Esophagus mucosa (tissue), 1 donor: ENCODE results near the gene WDR36. TPM values are rescaled to one million over a fixed set of nuclear protein-coding genes. Genes with fewer than 3 reads are reported as not detected.

Source experiments
- ATAC-seq: fragments of 200-7000 bp; cut with Tn5 transposase; one replicate; pipeline ENCODE4 v1.9.1; 2020
- total RNA-seq: library from RNA; stranded (reverse); gene quantifications from one replicate; pipeline ENCODE4 v1.2.4, GENCODE V29; 2023
- donor health status: DM: yes; HTN: yes; CAD: no.

Gene WDR36
- total RNA-seq, 1 donor from 2014 or later = 23.1 TPM

DNA sequence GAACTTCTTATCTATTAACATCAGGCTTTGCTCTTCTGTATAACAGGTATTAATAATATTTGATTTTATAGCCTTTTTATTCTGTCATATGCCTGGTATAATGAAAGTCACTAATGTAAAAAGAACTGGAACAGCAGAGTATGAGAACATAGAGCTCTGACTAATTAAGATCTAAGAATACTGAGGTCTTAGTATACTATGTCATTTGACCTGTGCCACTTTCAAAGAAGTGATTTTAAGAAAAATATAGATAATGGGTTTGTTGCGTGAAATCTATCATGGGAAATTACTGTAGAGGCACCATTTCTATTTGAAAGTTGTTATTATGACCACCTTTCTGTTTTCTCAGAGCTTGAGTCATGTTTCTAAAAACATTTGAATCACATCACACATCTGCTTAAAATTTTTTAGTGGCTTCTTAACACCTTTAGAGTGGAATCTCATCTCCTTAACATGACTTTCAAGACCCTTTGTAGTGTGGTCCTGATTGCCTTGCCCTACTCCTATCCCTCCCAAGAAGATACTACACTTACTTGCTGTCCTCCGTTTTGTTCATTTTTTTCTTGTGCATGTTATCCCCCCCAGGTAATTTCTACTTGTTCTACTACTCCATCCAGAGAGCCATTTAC is 14.3 kb downstream of the WDR36 start:
- ATAC-seq = no peak

DNA sequence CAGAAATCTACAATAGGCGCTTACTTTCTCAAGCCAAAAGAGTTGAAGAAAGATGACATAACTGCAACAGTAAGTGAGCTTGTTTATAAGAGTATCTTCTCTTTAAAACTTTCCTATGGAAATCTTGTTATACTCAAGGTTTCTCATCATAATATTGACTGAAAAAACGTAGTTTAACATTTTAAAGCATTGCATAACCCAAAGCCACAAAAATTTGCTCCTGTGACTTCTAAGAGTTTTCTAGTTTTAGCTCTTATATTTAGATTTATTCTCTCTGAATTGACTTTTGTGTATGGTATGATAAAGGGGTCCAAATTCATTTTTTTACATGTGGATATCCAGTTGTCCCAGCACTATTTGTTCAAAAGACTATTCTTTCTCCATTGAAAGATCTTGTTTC is 15.2 kb downstream of the WDR36 start:
- no peak for ATAC-seq

DNA sequence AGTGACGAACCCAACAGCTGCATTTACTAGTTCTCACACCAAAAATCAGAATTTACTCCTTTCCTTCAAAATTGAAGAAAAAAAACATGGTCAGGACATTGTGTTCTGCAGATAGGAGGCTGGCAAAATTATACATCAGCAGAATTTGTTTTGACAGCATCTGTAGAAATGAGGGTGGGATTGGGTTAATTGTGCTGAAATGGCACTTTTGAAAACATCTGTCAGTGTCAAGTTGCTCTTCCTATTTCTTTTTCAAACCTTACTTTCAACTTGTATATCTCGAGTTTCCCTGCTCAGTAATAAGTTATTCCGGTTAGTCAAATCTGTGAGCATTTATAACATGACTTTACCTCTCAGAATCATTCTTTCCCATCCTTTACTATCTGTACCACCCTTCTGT is 19.8 kb downstream of the WDR36 start:
- ATAC-seq = no peak

DNA sequence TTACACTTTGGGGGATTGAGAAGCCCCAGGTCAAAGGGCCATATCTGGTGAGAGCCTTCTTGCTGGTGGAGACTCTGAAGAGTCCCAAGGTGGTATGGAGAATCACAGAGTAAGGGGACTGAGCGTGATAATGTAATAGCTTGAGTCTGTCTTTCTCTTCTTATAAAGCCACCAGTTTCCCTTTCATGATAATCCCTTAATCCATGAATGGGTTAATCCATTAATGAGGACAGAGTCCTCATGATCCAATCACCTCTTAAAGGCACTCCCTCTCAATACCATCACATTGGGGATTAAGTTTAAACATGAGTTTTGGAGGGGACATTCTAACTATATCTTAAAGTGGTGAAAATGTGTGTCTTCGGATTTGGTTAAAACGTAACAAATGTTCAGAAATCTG is 21.5 kb downstream of the WDR36 start:
- ATAC-seq = no peak

DNA sequence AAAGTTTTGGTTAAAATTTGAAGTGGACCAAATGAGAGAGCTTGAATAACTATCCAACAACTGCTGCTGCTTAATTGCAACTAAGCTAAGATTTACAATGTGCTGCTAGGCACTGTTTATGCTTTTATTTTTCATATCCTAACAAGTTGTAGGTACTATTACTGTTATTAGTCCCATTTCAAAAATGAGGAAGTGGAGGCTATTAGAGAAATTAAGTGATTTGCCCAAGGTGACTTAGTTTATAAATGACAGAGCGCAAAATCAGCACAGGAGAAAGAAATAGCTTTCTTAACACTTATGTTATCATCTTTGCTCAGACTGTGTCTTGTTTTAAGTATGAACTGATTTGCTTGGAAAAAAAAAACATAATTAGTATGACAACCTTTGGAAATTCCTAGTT is 23.1 kb downstream of the WDR36 start:
- no peak for ATAC-seq

- ATAC-seq = no peak
Observed at GRCh38 chr5:111116550-111116949, 24.4 kb downstream of the WDR36 start.

GRCh38 chr5:111117136-111117535 is 25.0 kb downstream of the WDR36 start:
- ATAC-seq = no peak

DNA sequence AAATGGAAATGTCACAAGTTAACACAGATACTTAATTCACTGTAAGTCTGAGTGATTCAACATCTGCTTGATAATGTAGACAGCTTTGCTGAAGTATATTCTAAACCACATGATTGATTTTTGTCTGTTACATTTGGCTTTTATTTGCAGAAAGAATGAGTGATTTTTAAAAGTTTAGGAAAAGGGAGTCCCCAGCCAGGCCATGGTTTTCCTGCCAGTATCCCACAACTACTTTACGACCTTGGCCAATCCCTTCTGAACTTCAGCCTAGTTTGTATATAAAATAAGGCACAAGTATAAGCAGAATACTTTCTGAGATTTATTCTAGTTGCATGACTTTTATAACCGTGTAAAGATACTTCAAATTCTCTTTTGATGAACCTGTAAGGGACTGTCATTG is 27.1 kb downstream of the WDR36 start:
- no peak for ATAC-seq

DNA sequence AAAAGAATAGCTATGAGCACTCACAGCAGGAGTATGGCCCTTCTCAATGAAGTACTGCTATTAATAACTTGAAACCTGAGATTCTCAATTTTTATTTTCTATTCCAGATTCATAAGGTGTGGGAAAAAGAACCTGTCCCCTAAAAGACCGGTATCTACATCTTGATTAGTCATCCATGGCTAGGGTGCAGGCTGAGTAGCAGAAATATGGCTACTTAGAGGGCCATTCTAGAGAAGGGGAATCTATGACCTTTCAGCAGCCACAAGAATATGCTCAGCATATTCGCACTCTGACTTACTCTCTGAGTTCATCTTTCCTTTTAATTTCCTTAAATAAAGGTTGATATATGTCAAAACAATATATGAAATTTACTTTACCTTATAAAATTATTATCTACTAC is 27.7 kb downstream of the WDR36 start:
- no peak for ATAC-seq

DNA sequence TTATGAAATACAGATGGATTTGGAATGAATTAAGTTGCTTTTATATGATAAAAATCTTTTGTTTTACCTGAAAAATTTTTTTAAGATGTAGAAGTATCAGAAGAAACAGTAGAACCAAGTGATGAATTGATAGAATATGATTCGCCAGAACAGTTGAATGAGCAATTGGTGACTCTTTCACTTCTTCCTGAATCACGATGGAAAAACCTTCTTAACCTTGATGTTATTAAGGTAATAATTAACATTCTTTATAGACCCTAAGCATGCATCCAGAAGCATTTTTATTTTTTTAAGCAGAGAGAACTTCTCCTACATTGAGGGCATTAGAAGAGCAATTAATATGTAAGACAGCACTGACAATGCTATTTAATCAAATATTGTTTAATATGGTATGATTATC is 28.8 kb downstream of the WDR36 start:
- ATAC-seq = no peak

DNA sequence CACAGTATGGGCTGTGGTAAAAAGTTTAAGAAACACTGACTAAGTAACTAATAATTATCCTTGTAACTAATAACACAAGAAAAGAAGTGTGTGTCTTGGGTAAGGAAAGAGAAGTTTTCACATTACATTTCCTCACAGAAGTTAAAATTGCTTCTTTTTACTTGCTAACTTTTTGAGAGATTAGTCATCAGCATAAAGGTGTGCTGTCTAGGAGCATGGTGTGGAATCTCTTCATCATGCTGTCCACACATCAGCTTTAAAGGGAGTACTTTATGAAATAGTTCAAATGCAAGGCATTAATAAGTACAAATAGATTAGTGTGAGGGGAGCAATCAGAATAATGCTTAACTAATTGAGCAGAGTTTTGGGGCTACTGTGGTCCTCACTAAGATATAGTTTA is 29.8 kb downstream of the WDR36 start:
- ATAC-seq = no peak

DNA sequence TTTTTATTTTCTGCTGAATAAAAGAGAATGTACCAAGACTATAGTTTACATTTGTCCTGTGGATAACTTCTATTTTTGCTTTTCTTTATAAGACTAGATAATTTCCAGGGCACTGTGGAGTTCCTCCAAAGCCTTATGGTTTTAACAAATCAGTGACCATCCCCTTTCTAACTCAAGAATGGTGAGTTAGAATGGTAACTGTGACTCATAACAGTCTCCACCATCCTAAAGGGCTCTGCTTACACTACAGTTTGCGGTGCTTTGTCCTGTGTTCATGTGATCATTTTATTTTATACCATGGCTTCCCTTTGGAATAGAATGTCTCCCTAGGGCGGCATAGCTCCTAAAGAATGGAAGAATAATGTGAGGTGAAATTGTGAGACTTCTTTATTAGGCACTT is 30.2 kb downstream of the WDR36 start:
- ATAC-seq = no peak

- ATAC-seq = no peak
Observed at GRCh38 chr5:111124793-111125192, 32.6 kb downstream of the WDR36 start.

DNA sequence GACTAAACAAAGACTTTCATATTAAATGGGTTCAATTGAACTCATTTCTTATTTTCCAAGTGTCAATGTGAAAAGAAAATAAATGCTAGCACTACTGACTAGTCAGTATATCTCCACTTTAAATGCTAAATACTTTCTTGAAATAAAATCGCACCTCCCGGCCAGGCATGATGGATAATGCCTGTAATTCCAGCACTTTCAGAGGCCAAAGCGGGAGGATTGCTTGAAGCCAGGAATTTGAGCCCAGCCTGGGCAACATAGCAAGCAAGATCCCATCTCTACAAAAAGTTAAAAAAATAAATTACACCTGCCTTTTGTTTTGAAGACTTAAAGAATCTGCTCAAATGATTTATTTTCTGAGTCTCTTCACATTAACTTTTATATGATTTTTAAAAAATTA is 34.7 kb downstream of the WDR36 start:
- no peak for ATAC-seq

- no peak for ATAC-seq
Observed at GRCh38 chr5:111127453-111128195, 35.5 kb downstream of the WDR36 start.

GRCh38 chr5:111129938-111130337 is 37.8 kb downstream of the WDR36 start:
- no peak for ATAC-seq

DNA sequence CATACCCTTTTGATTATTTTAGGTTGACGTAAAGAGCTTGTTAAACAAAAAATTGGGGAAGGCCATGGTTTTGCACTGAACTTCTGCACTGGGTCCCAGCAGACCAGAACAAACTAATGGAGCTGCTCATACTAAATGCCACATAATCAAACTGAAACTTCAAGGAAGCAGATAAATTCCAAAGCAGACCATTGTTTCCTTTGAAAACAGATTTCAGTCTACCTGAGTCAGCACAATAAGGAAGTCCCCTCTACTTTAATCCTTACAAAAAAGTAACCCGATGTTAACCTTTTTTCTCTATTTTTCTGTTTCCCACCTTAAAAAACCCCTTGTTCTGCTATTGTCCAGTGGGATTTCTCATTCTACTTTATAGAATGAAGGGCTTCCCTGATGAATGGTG is 39.2 kb downstream of the WDR36 start:
- no peak for ATAC-seq

DNA sequence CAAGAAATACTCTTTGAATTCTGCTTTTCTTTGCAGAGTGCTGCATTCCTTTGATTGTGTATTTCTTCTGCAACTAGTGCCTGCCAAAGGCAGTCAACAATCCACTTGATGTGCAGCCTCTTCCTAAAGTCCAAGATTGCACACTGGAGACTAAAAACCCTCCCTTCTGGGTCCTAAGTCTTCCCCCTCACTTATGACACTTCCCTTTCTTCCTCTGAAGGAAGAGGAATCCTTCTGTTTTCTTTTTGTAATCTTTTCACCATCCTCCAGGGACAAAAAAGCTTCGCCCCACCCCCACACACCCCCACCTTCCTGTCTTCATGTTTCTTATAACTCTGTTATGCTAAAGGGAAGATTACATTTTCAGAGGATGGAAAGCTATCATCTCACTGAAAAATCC is 39.9 kb downstream of the WDR36 start:
- no peak for ATAC-seq

GRCh38 chr5:111132731-111133435 is 40.7 kb downstream of the WDR36 start:
- ATAC-seq = no peak

GRCh38 chr5:111133436-111133751 is 41.2 kb downstream of the WDR36 start:
- no peak for ATAC-seq

DNA sequence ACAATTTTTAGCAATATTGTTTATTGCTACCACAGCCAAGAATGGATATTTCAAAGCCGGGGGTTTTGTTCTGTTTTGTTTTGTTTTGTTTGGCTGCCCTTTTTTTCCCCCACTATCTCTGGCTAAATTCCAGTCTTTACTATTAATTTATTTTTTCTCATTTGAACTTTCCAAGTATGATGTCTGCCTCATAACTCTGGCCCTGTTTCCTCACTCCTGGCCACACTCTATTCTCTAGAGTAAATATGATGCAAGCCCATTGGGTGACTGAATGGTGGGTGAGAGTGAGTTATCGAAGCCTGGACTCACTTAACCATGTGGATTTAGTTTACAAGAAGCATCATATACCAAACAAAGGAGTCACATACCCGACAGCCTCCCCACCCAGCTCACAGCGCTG is 41.9 kb downstream of the WDR36 start:
- no peak for ATAC-seq

- ATAC-seq = no peak
Observed at GRCh38 chr5:111134864-111135263, 42.7 kb downstream of the WDR36 start.

DNA sequence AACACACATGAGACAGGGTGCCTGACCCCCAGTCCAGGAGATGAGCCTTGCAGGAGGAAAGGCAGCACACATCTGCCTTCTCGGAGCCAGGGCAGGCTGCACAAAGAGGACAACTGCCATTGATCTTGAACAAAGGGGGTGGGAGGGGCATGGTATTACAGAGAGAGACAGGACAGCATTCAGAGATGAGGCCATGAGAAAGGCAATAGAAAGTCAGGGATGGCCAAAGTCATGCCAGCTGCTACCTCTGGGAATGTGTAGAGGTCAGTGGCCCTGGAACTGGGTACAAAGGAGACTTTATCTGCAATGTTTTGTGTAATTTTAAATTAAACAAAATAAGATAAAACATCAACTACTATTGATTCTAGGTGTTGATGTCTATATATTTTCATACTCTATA is 43.2 kb downstream of the WDR36 start:
- no peak for ATAC-seq

- ATAC-seq = peak; percentile 94
Observed at GRCh38 chr5:111135946-111136345, 43.8 kb downstream of the WDR36 start.
